ENCODE data around the gene RASIP1.

DNA sequence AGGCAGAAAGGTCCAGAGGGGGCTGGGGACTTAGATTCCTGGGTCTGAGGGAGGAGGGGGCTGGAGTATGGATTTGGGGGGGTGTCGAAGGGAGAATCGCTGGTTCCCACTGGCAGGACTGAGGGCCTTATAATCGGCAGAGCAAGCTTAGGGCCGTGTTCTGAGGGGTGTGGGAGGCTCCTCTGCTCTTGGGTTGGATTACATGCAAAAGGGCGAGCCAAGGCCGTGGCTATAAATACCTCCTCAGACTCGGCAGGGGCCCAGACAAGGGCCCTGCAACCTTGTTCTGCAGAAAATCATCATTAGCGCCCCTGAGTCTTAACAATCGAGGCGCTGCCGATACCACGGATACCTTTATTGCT is 20.2 kb downstream of the RASIP1 start:
- TF ChIP-seq, protein P1, sequence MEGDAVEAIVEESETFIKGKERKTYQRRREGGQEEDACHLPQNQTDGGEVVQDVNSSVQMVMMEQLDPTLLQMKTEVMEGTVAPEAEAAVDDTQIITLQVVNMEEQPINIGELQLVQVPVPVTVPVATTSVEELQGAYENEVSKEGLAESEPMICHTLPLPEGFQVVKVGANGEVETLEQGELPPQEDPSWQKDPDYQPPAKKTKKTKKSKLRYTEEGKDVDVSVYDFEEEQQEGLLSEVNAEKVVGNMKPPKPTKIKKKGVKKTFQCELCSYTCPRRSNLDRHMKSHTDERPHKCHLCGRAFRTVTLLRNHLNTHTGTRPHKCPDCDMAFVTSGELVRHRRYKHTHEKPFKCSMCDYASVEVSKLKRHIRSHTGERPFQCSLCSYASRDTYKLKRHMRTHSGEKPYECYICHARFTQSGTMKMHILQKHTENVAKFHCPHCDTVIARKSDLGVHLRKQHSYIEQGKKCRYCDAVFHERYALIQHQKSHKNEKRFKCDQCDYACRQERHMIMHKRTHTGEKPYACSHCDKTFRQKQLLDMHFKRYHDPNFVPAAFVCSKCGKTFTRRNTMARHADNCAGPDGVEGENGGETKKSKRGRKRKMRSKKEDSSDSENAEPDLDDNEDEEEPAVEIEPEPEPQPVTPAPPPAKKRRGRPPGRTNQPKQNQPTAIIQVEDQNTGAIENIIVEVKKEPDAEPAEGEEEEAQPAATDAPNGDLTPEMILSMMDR (conservative IDR thresholded peaks at IDR 0.05; ENCODE audit: low read depth, low read length) = no peak
- TF ChIP-seq EZH2phosphoT487 (IDR thresholded peaks at IDR 0.05; ENCODE audit: borderline replicate concordance, low read length) = no peak

All from PC-3 (cell line).